ENCODE data around the gene TNIP2.
A peak's percentile ranks its signal among the peaks of the same experiment; 100 is the strongest.
"Not testable (repeated sequence)": the region's sequence is repeated elsewhere in the genome, so short reads cannot be mapped to it uniquely, and the experiment has no call there.

The TNIP2 gene

GRCh38 chr4:2767705-2768074 lies 11.6 kb upstream of the TNIP2 start:
- no peak for DNase-seq

DNA sequence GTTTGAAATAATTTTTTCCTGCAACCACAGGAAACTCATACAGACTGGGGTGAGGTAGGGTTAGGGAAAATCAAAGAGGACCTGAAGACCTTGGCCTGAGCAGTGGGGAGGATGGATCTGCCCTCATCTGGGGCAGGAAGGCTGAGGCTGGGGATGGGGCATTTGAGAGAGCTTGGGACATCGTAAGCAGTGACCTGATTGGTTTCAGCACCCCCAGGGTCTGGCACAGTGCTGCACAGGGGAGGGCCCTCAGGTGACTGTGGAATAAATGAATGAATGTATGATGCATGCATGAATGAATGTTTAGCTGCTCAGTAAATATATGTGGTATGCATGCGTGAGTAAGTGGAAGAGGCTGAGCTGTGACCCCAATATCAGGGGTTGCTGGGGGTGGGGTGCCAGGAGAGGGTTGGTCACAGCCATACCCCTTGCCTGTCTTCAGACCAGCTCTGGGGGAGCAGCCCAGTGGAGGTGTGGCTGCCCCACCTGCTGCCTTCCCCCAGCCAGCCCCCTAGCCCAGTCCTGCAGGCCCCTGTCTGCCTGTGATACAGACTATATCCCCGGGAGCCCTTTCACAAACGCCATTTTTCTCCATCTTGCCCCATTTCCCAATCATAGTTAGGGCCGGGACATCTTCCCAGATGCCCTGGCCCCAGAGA lies 11.0 kb upstream of the TNIP2 start:
- no peak for DNase-seq

DNA sequence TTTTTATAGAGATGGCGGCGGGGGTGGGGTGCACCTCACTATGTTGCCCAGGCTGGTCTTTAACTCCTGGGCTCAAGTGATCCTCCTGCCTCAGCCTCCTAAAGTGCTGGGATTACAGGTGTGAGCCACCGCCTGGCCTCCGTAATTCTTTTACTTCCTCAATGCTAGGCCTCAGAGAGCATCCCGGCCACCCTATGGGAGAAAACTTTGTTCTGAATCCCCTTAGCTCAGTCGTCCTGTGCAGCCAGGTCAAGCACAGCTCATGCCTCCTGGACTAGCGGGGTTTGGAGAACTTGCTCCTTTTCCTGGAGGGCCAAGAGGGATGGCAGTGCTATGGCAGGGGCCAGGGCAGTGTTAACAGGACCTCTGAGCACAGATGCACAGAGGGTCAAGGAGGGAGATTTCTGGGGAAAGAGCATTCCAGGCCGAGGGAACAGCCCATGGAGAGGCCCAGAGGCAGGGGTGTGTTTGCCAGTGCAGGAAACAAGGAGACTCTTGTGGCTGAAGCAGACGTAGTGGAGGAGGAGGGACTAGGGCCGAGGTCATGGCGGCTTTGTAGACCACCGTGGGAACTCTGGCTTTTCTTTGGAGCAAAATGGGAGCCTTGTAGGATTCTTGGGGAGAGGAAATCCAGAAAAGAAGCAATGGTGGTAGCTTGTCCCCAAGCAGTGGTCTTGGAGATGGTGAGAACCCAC lies 9.8 kb upstream of the TNIP2 start:
- no peak for DNase-seq

DNA sequence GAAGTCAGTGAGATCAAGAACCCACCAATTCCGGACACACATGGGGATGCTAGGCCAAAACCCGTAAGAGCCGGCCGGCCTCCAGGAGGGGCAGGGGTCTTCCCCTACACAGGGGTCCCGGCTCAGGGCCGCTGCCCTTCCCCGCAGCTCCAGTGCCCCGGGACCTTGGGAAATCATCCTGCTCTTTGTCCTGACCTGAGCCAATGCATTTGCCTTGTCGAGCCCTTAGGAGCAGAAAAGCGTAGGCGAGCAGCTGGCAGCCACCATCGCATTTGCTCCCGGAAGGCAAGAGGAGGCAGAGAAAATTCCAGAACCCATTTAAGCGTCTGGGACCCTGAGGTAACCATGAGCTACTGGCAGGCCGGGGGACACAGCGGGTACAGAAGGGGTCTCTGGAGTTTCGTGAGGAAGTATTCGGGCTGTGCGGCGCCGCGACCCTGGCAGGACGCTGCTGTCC lies 7.4 kb upstream of the TNIP2 start:
- no peak for DNase-seq

- DNase-seq, result not testable (repeated sequence)
These were observed 6.6 kb upstream of the TNIP2 start for GRCh38 chr4:2762486-2763370.

DNA sequence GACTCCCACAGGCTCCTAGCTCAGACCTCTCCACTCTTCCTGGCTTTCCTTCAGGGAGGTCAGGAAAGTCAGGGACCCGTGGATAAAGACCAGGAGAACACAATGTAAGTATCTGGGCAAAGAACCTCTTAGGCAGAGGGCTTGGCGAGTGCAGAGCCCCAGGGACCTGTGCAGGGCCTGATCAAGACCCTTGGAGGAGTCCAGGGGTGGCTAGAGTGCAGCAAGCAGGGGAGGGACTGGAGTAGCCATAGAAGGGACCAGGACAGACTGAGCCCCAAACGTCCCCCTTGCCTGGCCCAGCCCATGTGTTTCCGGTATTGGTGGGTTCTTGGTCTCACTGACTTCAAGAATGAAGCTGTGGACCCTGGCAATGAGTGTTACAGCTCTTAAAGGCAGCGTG lies 5.9 kb upstream of the TNIP2 start:
- no peak for DNase-seq

DNA sequence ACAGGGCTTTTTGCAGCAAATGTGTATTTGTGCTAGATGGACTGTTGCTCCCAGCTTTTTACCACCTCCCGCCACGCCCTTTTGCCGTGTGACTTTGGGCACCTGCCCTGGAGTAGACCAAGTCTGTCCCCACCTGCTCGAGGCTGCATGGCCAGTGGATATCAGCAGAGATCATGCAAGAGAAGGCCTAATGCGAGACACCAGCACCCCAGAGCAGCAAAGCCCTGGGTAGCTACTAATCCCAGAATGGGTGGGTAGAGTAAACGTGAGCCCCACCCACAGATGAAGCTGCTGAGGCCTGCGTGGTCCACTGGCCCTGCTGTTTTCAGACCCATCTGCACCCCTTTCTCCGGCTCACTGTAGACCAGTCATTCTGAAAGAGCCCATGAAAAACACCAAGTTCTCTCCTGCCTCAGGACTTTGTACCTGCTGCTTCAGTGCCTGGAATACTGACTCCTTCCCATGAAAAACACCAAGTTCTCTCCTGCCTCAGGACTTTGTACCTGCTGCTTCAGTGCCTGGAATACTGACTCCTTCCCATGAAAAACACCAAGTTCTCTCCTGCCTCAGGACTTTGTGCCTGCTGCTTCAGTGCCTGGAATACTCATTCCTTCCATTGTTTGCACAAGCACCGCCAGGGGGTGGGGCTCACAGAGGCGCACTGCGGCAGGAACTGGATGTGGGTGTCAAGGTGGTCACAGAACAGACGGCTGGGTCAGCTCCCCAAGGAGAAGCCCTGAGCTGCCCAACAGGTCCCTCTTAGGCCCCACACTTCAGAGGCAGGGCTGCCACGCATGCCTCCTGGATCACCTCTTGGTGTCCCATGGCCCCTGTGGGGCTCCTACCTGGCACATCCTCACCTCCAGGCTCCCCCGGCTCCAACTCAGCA lies 5.1 kb upstream of the TNIP2 start:
- DNase-seq, result no peak

DNA sequence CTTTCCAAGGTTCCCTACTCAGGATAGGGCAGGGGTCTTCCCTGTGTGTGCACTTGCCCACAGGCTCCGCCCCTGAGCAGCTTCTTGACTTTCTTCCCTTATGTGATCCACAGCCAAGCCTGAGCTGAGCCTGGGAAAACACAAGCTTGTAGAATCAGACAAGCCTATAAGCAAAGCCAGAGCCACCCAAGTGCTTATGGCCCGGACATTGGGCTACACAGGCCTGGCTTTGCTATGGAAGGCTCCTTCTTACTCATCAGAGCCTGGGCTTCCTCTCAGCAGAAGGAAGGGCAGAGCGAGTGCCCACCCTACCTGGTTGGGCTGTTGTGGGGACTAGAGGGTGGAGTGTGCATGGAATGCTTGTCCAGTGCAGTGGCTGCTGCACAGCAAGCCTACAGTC lies 1.3 kb upstream of the TNIP2 start:
- DNase-seq, result no peak

DNA sequence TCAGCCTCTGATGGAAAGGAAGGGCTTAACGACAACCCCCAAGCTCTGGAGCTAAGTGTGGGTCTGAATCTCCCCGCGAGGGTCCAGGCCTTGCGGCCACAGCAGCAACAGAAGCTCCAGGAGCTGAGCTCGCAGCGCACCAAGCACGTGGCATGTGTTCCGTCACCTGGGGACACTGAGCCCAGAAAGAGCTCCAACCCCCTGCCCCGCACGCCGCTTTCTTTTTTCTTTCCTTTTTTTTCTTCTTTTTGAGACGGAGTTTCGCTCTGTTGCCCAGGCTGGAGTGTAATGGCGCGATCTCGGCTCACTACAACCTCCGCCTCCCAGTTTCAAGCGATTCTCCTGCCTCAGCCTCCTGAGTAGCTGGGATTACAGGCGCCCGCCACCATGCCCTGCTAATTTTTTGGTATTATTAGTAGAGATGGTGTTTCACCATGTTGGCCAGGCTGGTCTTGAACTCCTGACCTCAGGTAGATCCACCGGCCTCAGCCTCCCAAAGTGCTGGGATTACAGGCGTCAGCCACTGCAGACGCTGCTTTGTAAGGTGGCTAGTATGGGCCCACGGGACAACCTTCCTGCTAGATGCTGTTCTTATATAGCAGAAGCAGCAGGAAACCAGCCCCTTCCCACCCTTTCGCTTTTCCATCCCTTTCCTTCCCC lies 685 bp upstream of the TNIP2 start:
- no peak for DNase-seq

GRCh38 chr4:2754848-2755819 lies 1.0 kb downstream of the TNIP2 start:
- DNase-seq, result no peak

- no peak for DNase-seq
These were observed 2.7 kb downstream of the TNIP2 start for GRCh38 chr4:2753436-2753835.

DNA sequence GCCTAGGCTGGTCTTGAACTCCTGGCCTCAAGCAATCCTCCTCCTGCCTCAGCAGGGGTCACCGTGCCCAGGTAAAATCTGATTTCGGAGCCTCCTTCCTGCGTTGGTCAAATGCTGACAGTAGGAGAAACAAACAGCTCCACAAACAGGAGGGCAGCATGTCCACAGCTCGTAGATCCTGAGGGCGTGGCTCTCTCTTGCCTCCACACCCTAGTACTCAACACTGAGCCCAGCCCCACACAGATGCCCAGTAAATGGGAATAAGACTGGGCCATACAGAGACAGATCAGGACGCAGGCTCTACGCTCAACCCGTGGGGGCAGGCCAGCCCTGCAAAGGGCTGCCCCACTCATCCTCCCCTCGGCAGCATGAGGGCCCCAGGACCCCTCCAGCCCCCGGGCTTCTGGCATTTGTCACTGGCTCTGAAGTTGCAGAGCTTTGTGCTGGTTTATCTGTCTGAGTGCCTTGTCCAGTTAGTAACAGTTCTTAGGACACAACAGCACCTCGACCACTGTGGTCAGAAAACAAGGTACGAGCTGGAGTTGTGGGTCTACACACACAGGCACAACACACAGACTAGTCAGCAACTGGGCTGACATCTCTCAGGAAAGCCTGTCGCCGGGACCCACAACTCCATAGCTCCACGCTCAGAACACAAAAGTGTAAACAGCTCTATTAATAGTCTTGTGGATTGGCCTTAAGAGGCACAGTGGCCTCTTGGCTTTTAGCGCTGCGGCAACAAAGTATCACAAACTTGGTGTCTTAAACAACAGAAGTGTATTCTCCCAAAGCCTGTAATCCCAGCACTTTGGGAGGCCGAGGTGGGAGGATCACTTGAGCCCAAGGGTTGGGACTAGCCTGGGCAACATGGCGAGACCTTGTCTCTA lies 5.2 kb downstream of the TNIP2 start:
- no peak for DNase-seq

GRCh38 chr4:2746891-2747695 lies 9.0 kb downstream of the TNIP2 start:
- DNase-seq, result no peak

DNA sequence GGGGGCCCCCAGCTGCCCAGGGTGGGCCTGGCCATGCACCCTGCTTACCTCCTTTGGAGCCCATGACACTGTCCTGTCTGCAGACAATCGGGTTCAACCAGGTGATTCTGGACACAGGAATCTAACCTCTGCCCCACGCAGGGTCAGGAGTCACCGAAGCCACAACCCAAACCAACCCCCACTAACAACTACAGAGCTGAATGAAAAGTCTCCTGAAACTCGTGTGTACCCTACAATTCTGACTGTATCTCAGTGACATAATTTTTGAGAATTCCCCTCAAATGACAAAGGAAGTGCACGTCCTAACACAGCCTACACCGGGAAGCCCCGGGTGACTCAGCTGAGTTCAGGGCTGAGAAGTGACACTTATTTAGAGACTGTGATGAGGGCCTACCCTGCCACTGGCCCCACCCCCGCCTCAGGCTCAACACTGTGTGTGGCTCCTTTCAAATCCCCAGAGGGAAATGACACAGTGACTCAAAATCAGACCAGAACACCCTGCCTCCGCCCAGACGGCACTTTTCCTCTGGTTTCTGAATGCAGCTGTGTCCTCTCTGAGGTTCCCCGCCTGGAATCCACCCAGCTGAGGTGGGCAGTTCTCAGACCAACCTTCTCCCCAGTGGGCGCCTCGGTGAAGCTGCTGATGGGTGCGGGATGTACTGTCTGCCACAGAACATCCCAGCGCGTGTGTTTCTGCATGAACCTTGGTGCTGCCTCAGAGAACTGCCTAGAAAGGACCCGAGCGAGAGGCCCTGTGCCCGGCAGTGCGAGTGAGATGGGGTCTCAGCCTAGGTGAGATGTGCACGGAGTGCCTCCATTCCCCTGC lies 9.9 kb downstream of the TNIP2 start:
- DNase-seq, result peak; percentile 96

DNA sequence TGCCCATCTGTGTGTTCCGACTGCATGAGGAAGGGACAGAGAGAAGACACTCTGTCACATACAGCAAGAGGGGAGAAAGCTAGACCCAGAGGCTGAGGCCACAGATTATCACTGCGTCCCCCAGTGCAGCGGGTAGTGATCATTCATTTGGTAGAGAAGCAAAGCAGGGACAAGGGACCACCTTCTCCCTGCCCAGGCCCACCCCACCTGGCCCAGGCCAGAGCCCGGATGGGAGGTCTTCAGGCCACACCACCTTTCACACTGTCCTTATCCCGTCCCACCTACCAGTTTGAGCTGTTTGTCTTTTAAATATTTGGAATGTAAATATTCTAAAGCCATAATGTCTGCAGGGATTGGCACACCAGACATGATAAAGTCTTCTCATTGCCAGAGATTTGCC lies 10.6 kb downstream of the TNIP2 start:
- DNase-seq, result no peak

DNA sequence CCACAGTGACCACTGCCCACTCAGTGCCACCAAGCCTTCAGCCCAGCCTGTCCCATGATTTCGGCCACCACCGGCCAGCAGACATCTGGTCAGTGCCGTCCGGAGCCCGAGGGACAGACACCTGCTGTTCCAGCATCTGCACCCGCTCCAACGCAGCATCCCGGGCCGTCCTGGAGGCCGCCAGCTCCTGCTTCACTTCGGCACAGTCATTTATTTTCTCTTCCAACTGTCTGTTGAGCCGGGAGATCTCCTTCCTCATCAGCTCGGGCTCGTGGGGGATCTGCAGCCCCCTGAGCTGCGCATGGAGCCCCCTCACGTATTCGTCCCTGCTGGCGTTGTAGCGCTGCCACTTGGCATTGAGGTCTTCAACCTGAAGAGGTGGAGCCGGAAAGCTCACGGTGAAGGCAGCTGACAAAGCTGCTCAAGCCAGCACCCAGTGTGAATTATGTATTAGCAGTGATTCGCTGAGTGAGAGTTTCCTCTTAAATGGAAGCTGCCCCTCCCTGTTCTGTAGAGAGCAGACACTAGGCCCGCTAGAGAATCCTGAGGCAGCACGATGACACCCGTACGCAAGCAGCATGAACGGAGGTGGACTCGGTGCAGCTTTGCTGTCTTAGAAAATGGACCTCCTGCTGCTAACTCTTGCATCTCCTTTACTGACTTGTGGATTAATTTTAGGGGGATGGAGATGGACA lies 11.4 kb downstream of the TNIP2 start:
- DNase-seq, result no peak

All from CD4-positive, alpha-beta T cell treated with Interleukin-4 for 4 hours (primary cell).